H1 (cell line): Measurements from ENCODE around the gene PET117. TPM values are rescaled to one million over a fixed set of nuclear protein-coding genes. Genes with fewer than 3 reads are reported as not detected.

Source experiments
- CTCF ChIA-PET: fragments of 300-600 bp; sonication (Branson Sonifier 250); formaldehyde crosslinking; loops from one replicate; lab custom pipeline; 2021; ENCODE audit not compliant: partially characterized antibody; lab: Charles Lee
- POLR2A ChIA-PET: fragments of 300-600 bp; sonication (Branson Sonifier 250); formaldehyde crosslinking; loops from one replicate; lab custom pipeline; 2021; ENCODE audit warnings: inconsistent platforms; ENCODE audit not compliant: partially characterized antibody; lab: Charles Lee
- DNase-seq, 2 experiments: peaks; one replicate each; pipeline versions ENCODE4 v3.0.0 to v3.0.0-alpha.2; 2010 to 2022; ENCODE audit warnings: low spot score in 2 of 2, low read depth in 1 of 2, mixed read lengths in 1 of 2
- FAIRE-seq: peaks from 2 replicates; lab custom pipeline; 2011; peaks lifted over from hg19 to GRCh38; lab: Jason Lieb, UNC
- H2AFZ ChIP-seq: 2 replicates; pipeline ENCODE4 v1.8.1; 2012; ENCODE audit warnings: low read length, inconsistent platforms
- H2AK5ac ChIP-seq: 2 replicates; pipeline ENCODE4 v1.6.1; 2013; ENCODE audit warnings: low read depth, low read length
- H2BK120ac ChIP-seq: replicated peaks from 2 replicates; pipeline ENCODE3; 2013; ENCODE audit warnings: low read depth, low read length, inconsistent platforms
- H2BK12ac ChIP-seq: 2 replicates; pipeline ENCODE4 v1.6.1; 2013; ENCODE audit warnings: low read depth, low read length
- H2BK15ac ChIP-seq: 2 replicates; pipeline ENCODE4 v1.6.1; 2013; ENCODE audit warnings: low read length
- H2BK20ac ChIP-seq: 2 replicates; pipeline ENCODE4 v1.6.1; 2013; ENCODE audit warnings: low read length
- H2BK5ac ChIP-seq: 2 replicates; pipeline ENCODE4 v1.6.1; 2013; ENCODE audit warnings: low read depth, low read length
- H3K14ac ChIP-seq: 2 replicates; pipeline ENCODE4 v1.6.1; 2013; ENCODE audit warnings: inconsistent platforms; ENCODE audit not compliant: insufficient read length
- H3K18ac ChIP-seq: 2 replicates; pipeline ENCODE4 v1.6.1; 2013; ENCODE audit warnings: low read length; ENCODE audit errors: extremely low read depth
- H3K23ac ChIP-seq: 2 replicates; pipeline ENCODE4 v1.6.1; 2013; ENCODE audit warnings: inconsistent platforms; ENCODE audit not compliant: insufficient read length
- H3K23me2 ChIP-seq: 2 replicates; pipeline ENCODE4 v1.6.1; 2013; ENCODE audit warnings: low read depth, low read length
- H3K27ac ChIP-seq: 2 replicates; pipeline ENCODE4 v1.6.1; 2011; ENCODE audit warnings: low read depth, low read length, inconsistent platforms
- H3K27me3 ChIP-seq, 4 experiments: replicated peaks in 1 of 4; 1 replicate in 1 of 4; 2 replicates in 3 of 4; pipeline versions ENCODE4 v1.6.1 to v1.8.1; 2011 to 2013; ENCODE audit warnings: low read length in 3 of 4, mild to moderate bottlenecking in 3 of 4, inconsistent platforms in 2 of 4, mixed read lengths in 2 of 4, moderate library complexity in 1 of 4; ENCODE audit not compliant: control insufficient read depth in 3 of 4, insufficient read depth in 3 of 4; ENCODE audit errors: extremely low read depth in 1 of 4
- H3K36me3 ChIP-seq, 4 experiments: 2 replicates each; pipeline versions ENCODE4 v1.6.1 to v1.8.1; 2011 to 2013; ENCODE audit warnings: mild to moderate bottlenecking in 4 of 4, low read length in 3 of 4, moderate library complexity in 2 of 4, control low read depth in 1 of 4, inconsistent platforms in 1 of 4; ENCODE audit not compliant: insufficient read depth in 4 of 4, control insufficient read depth in 2 of 4
- H3K4ac ChIP-seq: replicated peaks from 2 replicates; pipeline ENCODE3; 2013; ENCODE audit warnings: low read length, low read depth, mixed read lengths, inconsistent platforms; ENCODE audit not compliant: insufficient read length
- H3K4me1 ChIP-seq, 4 experiments: replicated peaks in 1 of 4; 1 replicate in 1 of 4; 2 replicates in 3 of 4; pipeline versions ENCODE4 v1.6.1 to v1.8.1; 2011 to 2013; ENCODE audit warnings: low read length in 3 of 4, inconsistent platforms in 2 of 4, mixed read lengths in 1 of 4; ENCODE audit not compliant: insufficient read depth in 4 of 4, control insufficient read depth in 3 of 4
- H3K4me2 ChIP-seq, 2 experiments: 2 replicates each; pipeline versions ENCODE4 v1.6.1 to v1.8.1; 2011 to 2013; ENCODE audit warnings: low read depth in 2 of 2, low read length in 2 of 2, control low read depth in 1 of 2, inconsistent platforms in 1 of 2, mild to moderate bottlenecking in 1 of 2; ENCODE audit not compliant: insufficient read depth in 1 of 2
- H3K4me3 ChIP-seq, 4 experiments: fragments of 200-600, 300-600 bp in 1 of 4; sonication (generic), shearing (Covaris generic), sonication (Bioruptor Twin) in 1 of 4; 2 replicates each; pipeline versions ENCODE4 v1.5.1 to v1.8.1; 2011 to 2016; ENCODE audit warnings: low read length in 4 of 4, low read depth in 3 of 4, control low read depth in 2 of 4, inconsistent platforms in 2 of 4, mild to moderate bottlenecking in 2 of 4, mixed read lengths in 1 of 4, moderate library complexity in 1 of 4; ENCODE audit not compliant: insufficient read depth in 2 of 4; ENCODE audit errors: extremely low read depth in 1 of 4
- H3K56ac ChIP-seq: replicated peaks from 2 replicates; pipeline ENCODE3; 2013; ENCODE audit warnings: low read depth, mild to moderate bottlenecking, mixed read lengths, low read length, inconsistent platforms; ENCODE audit not compliant: insufficient read length
- H3K79me1 ChIP-seq: 2 replicates; pipeline ENCODE4 v1.6.1; 2013; ENCODE audit warnings: low read depth, low read length, control low read depth
- H3K79me2 ChIP-seq, 2 experiments: 2 replicates each; pipeline versions ENCODE4 v1.6.1 to v1.8.1; 2012 to 2013; ENCODE audit warnings: low read length in 2 of 2, mild to moderate bottlenecking in 2 of 2, inconsistent platforms in 1 of 2; ENCODE audit not compliant: insufficient read depth in 2 of 2, control insufficient read depth in 1 of 2
- H3K9ac ChIP-seq, 4 experiments: replicated peaks in 1 of 4; 1 replicate in 1 of 4; 2 replicates in 3 of 4; pipeline versions ENCODE4 v1.6.1 to v1.8.1; 2011 to 2013; ENCODE audit warnings: low read depth in 3 of 4, low read length in 3 of 4, control low read depth in 2 of 4, mild to moderate bottlenecking in 2 of 4, moderate library complexity in 2 of 4, inconsistent platforms in 1 of 4; ENCODE audit errors: extremely low read depth in 1 of 4
- H3K9me3 ChIP-seq, 2 experiments: 2 replicates each; pipeline versions ENCODE4 v1.6.1 to v1.8.1; 2012 to 2013; ENCODE audit warnings: mild to moderate bottlenecking in 2 of 2, moderate library complexity in 2 of 2, control low read depth in 1 of 2, inconsistent platforms in 1 of 2, low read depth in 1 of 2, low read length in 1 of 2, mixed read lengths in 1 of 2; ENCODE audit not compliant: insufficient read depth in 2 of 2
- H4K20me1 ChIP-seq, 2 experiments: replicated peaks in 1 of 2; 2 replicates each; pipeline versions ENCODE3 to v1.8.1; 2011 to 2013; ENCODE audit warnings: inconsistent platforms in 2 of 2, low read length in 2 of 2, mild to moderate bottlenecking in 1 of 2; ENCODE audit not compliant: insufficient read depth in 2 of 2, control insufficient read depth in 1 of 2
- H4K5ac ChIP-seq: 2 replicates; pipeline ENCODE4 v1.6.1; 2013; ENCODE audit warnings: low read length, low read depth, mixed read lengths, inconsistent platforms; ENCODE audit not compliant: insufficient read length
- H4K8ac ChIP-seq: 2 replicates; pipeline ENCODE4 v1.8.0; 2013; ENCODE audit warnings: mild to moderate bottlenecking, moderate library complexity, low read length, inconsistent platforms; ENCODE audit not compliant: insufficient read depth; ENCODE audit errors: extremely low read depth
- H4K91ac ChIP-seq: replicated peaks from 2 replicates; pipeline ENCODE3; 2013; ENCODE audit warnings: low read length, mixed read lengths, inconsistent platforms; ENCODE audit not compliant: insufficient read length
- CEBPB ChIP-seq: IDR thresholded peaks from 2 replicates; pipeline ENCODE4 v1.6.1; 2012; ENCODE audit warnings: low read depth, low read length
- CREB1 ChIP-seq: IDR thresholded peaks from 2 replicates; pipeline ENCODE4 v1.6.1; 2012; ENCODE audit warnings: inconsistent platforms
- CTBP2 ChIP-seq: IDR thresholded peaks from 2 replicates; pipeline ENCODE4 v1.7.0; 2011; ENCODE audit warnings: borderline replicate concordance, mild to moderate bottlenecking, moderate library complexity, mixed read lengths, low read length; ENCODE audit not compliant: insufficient read depth, insufficient read length
- EGR1 ChIP-seq: IDR thresholded peaks from 2 replicates; pipeline ENCODE4 v1.6.1; 2011; ENCODE audit warnings: low read depth, low read length, borderline replicate concordance
- GTF2F1 ChIP-seq: IDR thresholded peaks from 2 replicates; pipeline ENCODE4 v1.6.1; 2012; ENCODE audit warnings: low read depth, low read length, improper control_type of control experiment, borderline replicate concordance
- KDM5A ChIP-seq: fragments of 200-600 bp; IDR thresholded peaks from 2 replicates; pipeline ENCODE4 v1.7.1; 2012; ENCODE audit warnings: mild to moderate bottlenecking, low read length, inconsistent platforms, mixed read lengths
- RBBP5 ChIP-seq: IDR thresholded peaks from 2 replicates; pipeline ENCODE4 v1.7.1; 2012; ENCODE audit warnings: low read depth, mild to moderate bottlenecking, inconsistent platforms, low read length, moderate library complexity, borderline replicate concordance
- SP2 ChIP-seq: IDR thresholded peaks from 2 replicates; pipeline ENCODE4 v1.6.1; 2012; ENCODE audit warnings: mild to moderate bottlenecking, low read length, inconsistent platforms
- TCF12 ChIP-seq: IDR thresholded peaks from 2 replicates; pipeline ENCODE4 v1.6.1; 2011; ENCODE audit warnings: low read depth, mild to moderate bottlenecking, low read length
- ZNF274 ChIP-seq: IDR thresholded peaks from 2 replicates; pipeline ENCODE4 v1.7.0; 2012; ENCODE audit warnings: low read length, borderline replicate concordance; ENCODE audit errors: extremely low read depth
- WGBS, 2 experiments: shearing (Covaris generic) in 1 of 2; methylation state at CpG; one replicate each; pipeline versions ENCODE4 v1.1.6 to v1.1.7; 2013 to 2015; ENCODE audit warnings: low lambda C conversion rate in 2 of 2, mixed read lengths in 2 of 2, inconsistent platforms in 1 of 2, low coverage in 1 of 2, missing lambda C conversion rate in 1 of 2; ENCODE audit not compliant: insufficient replicate concordance in 2 of 2, insufficient coverage in 1 of 2, insufficient read length in 1 of 2; ENCODE audit errors: extremely low coverage in 1 of 2, missing lambda C conversion rate in 1 of 2; 5-methylcytosine and 5-hydroxymethylcytosine counted together
- polyA plus RNA-seq, 7 experiments: library from polyadenylated mRNA; depleted of rRNA in 3 of 7; stranded (reverse) in 5 of 7; unstranded in 2 of 7; fragments of >200 nt in 5 of 7; fragments of 200-250 nt in 2 of 7; gene quantifications; 1 replicate in 5 of 7; 2 replicates in 1 of 7; 4 replicates in 1 of 7; pipeline versions ENCODE4 v1.2.1 to v1.2.3, GENCODE V29; 2011 to 2013; ENCODE audit warnings: missing spikeins in 2 of 7, mixed read lengths in 2 of 7
- total RNA-seq: library from RNA; stranded (reverse); fragmentation: NEBNext Ultra II Directional; extraction: Animal tissue kit (Norgen Biotek cat#: 25700); gene quantifications from 2 replicates; pipeline ENCODE4 v1.2.1, GENCODE V29; 2021

Gene PET117
- total and polyA plus RNA-seq, 2 of the 8 experiments (the other 6 are each of a cell fraction or from before 2014, with no cell fraction given) = 9.1 to 23.8 TPM

DNA sequence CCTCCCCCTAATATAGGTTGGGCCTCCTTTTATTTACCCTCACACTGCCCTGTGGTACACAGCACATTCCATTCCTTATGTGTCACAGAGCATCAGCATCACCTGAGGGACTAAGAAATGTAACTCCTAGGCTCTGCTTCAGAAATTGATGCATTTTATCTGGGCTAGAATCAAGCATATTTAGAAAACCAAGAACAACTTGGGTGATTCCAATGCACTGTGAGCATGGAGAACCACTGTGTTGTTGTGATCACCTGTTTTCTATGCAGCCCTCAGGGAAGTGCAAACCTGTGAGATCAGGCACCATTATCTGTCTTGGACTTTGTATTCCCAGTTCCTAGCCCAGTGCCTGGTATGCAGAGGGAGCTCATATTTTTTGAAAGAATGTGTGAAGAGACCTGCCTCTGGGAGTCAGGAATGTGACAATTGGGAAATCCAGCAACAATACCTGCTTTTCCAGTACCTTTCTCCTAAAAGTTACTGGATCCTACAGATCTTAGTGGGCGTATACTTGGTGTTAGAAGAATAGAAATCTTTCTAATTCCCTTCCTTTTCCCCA, 7.0 kb downstream of the PET117 start:
- POLR2A ChIA-PET = interaction anchor here (1.0 to 1.2 kb wide), 2 partner anchors 58 to 96 kb away, joined by 3 to 4 read pairs; no protein-coding TSS in a partner anchor
- no peak overlapping the region for H3K23ac ChIP-seq
- no peak overlapping the region for H3K56ac ChIP-seq
- peaks cover 0 to 6% of the 10 kb centered on the region in 2 experiments for H4K20me1 ChIP-seq
- H2BK20ac ChIP-seq = no peak overlapping the region
- H4K5ac ChIP-seq = no peak overlapping the region
- 0 out of 2 replicates have a peak, but pooled peaks cover 3% of the 10 kb centered on the region for H3K23me2 ChIP-seq
- peaks cover 5 to 27% of the 10 kb centered on the region in 2 experiments; a peak in 3 of 4 replicates for H3K79me2 ChIP-seq
- H4K91ac ChIP-seq = no peak overlapping the region
- no peak overlapping the region for H2AFZ ChIP-seq
- DNase-seq = no peak
- no peak overlapping the region for H3K18ac ChIP-seq
- no peak for TF ChIP-seq GTF2F1
- no peak for TF ChIP-seq CEBPB
- TF ChIP-seq TCF12 = no peak
- TF ChIP-seq ZNF274 = no peak
- TF ChIP-seq RBBP5 = no peak
- TF ChIP-seq SP2 = no peak
- TF ChIP-seq CREB1 = no peak
- TF ChIP-seq CTBP2 = no peak
- TF ChIP-seq EGR1 = no peak
- TF ChIP-seq KDM5A = no peak
- no peak overlapping the region for H2BK12ac ChIP-seq
- FAIRE-seq = no peak
- no peak overlapping the region for H3K4me3 ChIP-seq
- H3K9me3 ChIP-seq = no peaks in the 10 kb centered on the region
- no peak overlapping the region for H3K14ac ChIP-seq
- no peak overlapping the region for H2BK15ac ChIP-seq
- no peak overlapping the region for H2BK120ac ChIP-seq
- no peak overlapping the region for H4K8ac ChIP-seq
- no peak overlapping the region for H2BK5ac ChIP-seq
- H3K4ac ChIP-seq = no peak overlapping the region
- WGBS, 2 experiments = 92% methylated on average over 1 of the region's 1 CpG; no CpG with 5 or more reads in 1 of the 2 experiments
- H3K27me3 ChIP-seq = no peaks in the 10 kb centered on the region
- no peak overlapping the region for H2AK5ac ChIP-seq
- H3K36me3 ChIP-seq = peaks cover 0 to 19% (median 7%) of the 10 kb centered on the region in 4 experiments; a peak in 5 of 8 replicates
- H3K4me1 ChIP-seq = peaks cover 0 to under 1% (median 0%) of the 10 kb centered on the region in 4 experiments; a peak in 2 of 7 replicates
- no peak overlapping the region for H3K9ac ChIP-seq
- CTCF ChIA-PET = interaction anchor here (1.1 to 1.3 kb wide), 2 partner anchors 15 to 47 kb away, joined by 3 to 4 read pairs; no protein-coding TSS in a partner anchor
- no peak overlapping the region for H3K27ac ChIP-seq
- no peak overlapping the region for H3K4me2 ChIP-seq
- H3K79me1 ChIP-seq = peaks cover 5% of the 10 kb centered on the region
